NCI-H187 treated with DMSO at 0.1 percent for 48 hours (cell line): ENCODE data around the gene NTN5.
"Not testable (repeated sequence)": the region's sequence is repeated elsewhere in the genome, so short reads cannot be mapped to it uniquely, and the experiment has no call there.

Experiments used
- DNase-seq: peaks from one replicate; lab custom pipeline; 2025; lab: John Stamatoyannopoulos, UW

NTN5 gene

GRCh38 chr19:48672994-48673393 lies at the start of gene NTN5:
Gene NTN5, minus strand, starts transcription at chr19:48673017. Its CDS starts 2,031 bp downstream, at chr19:48670986.
- no peak for DNase-seq

DNA sequence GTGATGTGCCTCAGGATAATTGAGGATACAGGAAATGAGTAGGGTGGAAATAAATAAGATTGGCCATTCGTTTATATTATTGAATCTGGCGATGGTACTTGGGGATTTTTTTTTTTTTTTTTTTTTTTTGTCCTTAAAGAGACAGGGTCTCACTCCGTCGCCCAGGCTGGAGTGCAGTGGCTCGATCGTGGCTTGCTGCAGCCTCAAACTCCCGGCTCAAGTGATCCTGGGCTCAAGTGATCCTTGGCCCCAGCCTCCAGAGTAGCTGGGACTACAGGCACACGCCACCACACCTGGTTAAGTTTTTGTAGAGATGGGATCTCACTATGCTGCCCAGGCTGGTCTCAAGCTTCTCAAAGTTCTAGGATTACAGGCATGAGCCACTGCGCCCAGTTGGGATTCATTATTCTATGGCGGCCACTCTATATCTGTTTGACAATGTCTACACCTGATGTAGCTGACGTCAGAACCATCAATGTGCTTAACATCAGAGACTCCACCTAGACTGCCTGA lies 49.4 kb upstream of the NTN5 start:
- DNase-seq: no peak

DNA sequence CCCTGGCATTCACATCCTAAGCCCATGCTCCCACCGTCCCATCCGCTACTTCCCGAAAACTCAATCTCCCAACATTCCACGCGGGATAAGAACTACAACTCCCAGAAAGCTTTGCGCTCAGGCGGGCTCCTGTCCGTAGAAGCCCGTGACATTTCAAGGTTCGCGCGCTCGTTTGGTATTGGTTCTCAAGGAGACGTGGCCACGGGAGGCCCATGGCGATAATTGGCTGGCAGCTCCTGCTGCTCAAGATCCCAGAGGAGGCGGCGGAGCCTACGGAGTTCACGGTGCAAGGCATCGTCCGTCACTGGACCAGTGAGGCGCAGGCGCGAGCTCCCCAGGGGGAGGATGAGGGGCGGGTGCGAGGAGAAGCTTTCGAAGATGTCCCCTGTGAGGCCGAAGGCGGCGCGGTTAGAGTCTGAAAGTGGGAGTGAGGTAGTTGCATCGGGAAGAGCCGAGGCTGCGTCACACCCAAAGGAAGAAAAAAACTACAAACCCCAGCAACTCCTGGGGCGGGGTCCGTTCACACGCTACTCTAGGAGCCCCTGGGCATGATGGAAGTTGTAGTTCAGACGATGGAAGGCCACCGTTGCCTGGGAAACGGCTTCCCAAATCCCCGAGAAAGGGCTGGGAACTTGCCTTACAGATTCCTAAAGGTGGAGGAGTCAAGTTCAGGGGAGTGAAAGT lies 47.9 kb upstream of the NTN5 start:
- peak; percentile 98 for DNase-seq

DNA sequence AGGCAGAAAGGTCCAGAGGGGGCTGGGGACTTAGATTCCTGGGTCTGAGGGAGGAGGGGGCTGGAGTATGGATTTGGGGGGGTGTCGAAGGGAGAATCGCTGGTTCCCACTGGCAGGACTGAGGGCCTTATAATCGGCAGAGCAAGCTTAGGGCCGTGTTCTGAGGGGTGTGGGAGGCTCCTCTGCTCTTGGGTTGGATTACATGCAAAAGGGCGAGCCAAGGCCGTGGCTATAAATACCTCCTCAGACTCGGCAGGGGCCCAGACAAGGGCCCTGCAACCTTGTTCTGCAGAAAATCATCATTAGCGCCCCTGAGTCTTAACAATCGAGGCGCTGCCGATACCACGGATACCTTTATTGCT lies 47.4 kb upstream of the NTN5 start:
- DNase-seq: no peak

DNA sequence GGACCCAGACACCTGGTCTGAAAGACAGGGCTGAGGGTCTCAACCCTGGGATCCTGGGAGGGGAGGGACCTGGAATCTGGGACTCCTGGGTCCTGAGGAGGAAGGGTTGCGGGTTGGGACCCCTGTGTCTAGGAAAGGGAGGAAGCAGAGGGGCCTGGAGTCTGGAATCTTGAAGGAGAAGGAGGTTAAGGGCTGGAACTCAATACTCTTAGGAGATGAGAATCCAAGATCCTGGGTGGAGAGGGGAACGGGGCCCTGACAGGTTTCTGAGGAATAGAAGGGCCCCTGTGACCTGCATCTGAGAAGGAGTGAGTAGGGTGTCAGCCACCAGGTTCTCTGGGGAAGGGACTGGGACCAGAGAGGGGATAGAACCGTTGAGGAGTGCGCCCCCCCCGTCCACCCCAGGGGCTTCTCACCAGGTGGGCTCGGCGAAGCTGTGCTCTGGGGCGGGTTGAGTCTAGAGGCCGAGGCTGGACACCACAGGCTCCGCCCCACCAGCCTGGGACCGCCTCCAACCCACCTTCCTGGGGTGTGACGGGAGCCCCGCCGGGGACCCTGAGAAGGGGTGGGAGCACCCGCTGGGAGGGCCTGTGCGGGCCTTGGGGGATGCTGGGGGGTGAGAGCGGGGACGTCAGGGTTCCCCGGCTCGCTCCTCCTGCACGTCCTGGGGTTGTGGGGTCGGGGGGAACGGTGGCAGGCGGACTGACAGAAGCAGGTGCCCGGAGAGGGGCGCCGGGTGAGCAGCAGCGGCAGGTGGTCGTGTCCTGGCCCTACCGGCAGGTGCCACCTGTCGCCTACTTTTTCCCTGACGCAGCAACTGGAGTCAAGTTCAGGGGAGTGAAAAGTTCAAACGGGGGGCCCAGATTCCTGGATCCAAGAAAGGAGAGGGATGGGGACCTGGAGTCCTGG lies 46.7 kb upstream of the NTN5 start, which contains the start of gene MAMSTR:
MAMSTR (minus strand) TSS at position 463 of the 909 bp plus-strand sequence. CDS start 694 bp downstream, outside the sequence.
- no peak for DNase-seq

- no peak for DNase-seq
Observed at GRCh38 chr19:48718711-48719231, 46.0 kb upstream of the NTN5 start.

GRCh38 chr19:48718106-48718505 lies 45.3 kb upstream of the NTN5 start:
- not testable (repeated sequence) for DNase-seq

- no peak for DNase-seq
Observed at GRCh38 chr19:48716562-48717291, 43.9 kb upstream of the NTN5 start.

- DNase-seq: no peak
Observed at GRCh38 chr19:48715681-48716171, 42.9 kb upstream of the NTN5 start.

GRCh38 chr19:48714759-48715675 lies 42.2 kb upstream of the NTN5 start:
- no peak for DNase-seq

- peak; percentile 99 for DNase-seq
Observed at GRCh38 chr19:48713864-48714755, 41.3 kb upstream of the NTN5 start.

GRCh38 chr19:48713041-48713863 lies 40.4 kb upstream of the NTN5 start:
- DNase-seq: no peak

DNA sequence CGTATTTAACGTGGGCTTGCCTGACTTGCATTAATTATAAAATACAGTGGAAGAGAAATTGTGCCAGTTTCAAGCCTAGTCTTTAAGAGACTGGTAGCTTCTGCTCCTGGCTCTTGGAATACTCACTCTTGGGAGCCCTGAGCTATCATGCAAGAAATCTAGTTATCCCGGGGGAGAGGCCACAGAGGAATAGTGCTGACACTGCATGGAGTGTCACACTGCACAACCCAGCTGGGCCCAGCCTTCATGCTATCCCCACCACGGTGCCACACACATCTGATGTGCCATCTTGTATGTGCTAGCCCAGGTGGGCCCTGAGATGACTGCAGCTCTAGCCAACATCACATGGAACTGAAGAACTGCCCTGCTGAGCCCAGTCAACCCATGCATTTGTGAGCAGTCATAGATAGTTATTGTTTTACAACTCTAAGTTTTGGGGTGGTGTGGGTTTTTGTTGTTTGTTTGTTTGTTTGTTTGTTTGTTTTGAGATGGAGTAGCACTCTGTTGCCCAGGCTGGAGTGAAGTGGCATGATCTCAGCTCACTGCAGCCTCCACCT lies 38.4 kb upstream of the NTN5 start:
- no peak for DNase-seq

DNA sequence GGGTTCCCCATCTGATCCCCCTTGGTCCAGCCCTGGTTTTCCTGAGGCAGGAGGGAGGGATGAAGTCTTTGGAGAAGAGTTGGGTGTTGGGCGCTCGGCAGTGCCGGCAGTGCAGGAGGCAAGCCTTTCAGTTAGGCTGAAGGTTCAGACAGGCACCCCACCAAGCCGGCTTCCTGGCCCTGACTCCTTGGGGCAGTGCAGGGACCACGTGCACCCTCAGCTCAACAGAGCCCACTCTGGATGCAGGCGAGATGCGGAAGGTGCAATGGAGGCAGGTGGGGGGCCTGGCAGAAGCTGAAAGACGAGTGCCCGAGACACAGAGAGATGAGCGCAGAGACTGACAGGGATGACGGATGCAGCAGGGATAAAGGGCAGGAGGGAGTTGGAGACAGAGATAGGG lies 35.7 kb upstream of the NTN5 start:
- no peak for DNase-seq

DNA sequence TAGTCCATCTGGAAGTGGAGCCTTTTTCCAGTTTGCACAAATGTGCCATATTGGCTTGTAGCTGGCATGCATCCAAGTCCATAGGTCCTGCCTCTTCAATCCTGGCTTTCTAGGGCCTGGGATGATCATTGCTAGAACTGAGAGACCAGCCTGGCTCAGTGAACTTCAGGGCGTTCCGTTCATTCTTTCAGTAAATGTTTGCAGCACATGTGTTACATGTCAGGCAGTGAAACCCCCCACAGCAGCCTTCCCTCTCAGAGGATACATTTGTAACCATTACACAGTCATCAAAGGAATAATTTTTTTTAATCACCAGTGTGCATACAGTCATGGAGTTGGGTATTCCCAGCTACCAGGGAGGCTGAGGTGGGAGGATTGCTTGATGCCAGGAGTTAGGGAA lies 32.6 kb upstream of the NTN5 start:
- no peak for DNase-seq

DNA sequence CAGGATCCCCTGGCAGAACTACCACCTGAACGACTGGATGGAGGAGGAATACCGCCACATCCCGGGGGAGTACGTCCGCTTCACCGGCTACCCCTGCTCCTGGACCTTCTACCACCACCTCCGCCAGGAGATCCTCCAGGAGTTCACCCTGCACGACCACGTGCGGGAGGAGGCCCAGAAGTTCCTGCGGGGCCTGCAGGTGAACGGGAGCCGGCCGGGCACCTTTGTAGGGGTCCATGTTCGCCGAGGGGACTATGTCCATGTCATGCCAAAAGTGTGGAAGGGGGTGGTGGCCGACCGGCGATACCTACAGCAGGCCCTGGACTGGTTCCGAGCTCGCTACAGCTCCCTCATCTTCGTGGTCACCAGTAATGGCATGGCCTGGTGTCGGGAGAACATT lies 30.5 kb upstream of the NTN5 start:
- DNase-seq: no peak

- no peak for DNase-seq
Observed at GRCh38 chr19:48702701-48703100, 29.9 kb upstream of the NTN5 start.

DNA sequence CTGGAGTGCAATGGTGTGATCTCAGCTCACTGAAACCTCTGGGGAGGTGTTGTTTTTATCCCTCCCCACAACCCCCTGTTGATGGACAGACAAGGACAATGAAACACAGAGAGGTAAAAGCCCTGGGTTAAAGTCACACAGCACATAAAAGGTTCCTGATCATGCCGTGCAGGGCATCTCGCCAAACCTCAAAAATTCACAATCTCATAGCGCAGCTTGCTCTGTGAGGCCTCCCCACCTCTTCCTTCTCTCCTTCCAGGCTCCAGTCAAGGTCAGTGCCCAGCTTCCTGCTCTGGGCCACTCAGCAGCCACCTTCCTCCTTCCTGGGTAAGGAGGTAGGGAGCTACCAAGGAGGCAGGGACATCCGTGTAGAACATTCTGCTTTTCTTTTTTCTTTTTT lies 25.2 kb upstream of the NTN5 start:
- no peak for DNase-seq
